Loucy (cell line): ENCODE measurements around the gene GRK3.

ENCODE experiments used
- H2AFZ ChIP-seq: fragments of 200-600 bp; sonication (generic); 2 replicates; pipeline ENCODE4 v1.6.0; 2016; ENCODE audit warnings: antibody characterized with exemption, mild to moderate bottlenecking, low read length, moderate library complexity
- H3F3A ChIP-seq: fragments of 200-600 bp; 2 replicates; pipeline ENCODE4 v1.6.0; 2016; ENCODE audit warnings: antibody characterized with exemption, low read depth, mild to moderate bottlenecking
- H3K27me3 ChIP-seq: fragments of 200-600 bp; sonication (generic); 2 replicates; pipeline ENCODE4 v1.6.1; 2014; ENCODE audit warnings: low read length, mild to moderate bottlenecking; ENCODE audit not compliant: insufficient read depth, poor library complexity, severe bottlenecking
- H3K36me3 ChIP-seq: fragments of 200-600 bp; sonication (generic); 2 replicates; pipeline ENCODE4 v1.6.1; 2016; ENCODE audit warnings: low read length; ENCODE audit not compliant: insufficient read depth
- H3K4me1 ChIP-seq: fragments of 200-600 bp; sonication (generic); 2 replicates; pipeline ENCODE4 v1.5.1; 2014; ENCODE audit warnings: low read length, mild to moderate bottlenecking; ENCODE audit not compliant: insufficient read depth, poor library complexity, severe bottlenecking
- H3K4me2 ChIP-seq: fragments of 200-600 bp; sonication (generic); 2 replicates; pipeline ENCODE4 v1.6.0; 2014; ENCODE audit warnings: antibody characterized with exemption, low read length, low read depth, mild to moderate bottlenecking; ENCODE audit not compliant: poor library complexity, severe bottlenecking
- H3K4me3 ChIP-seq: fragments of 200-600 bp; sonication (generic); 2 replicates; pipeline ENCODE4 v1.5.1; 2014; ENCODE audit warnings: low read length, mild to moderate bottlenecking, mixed read lengths; ENCODE audit not compliant: poor library complexity, severe bottlenecking
- H3K79me2 ChIP-seq: fragments of 200-600 bp; sonication (generic); 2 replicates; pipeline ENCODE4 v1.6.1; 2014; ENCODE audit warnings: low read length; ENCODE audit not compliant: insufficient read depth
- H3K9ac ChIP-seq: fragments of 200-600 bp; sonication (generic); 2 replicates; pipeline ENCODE4 v1.6.0; 2014; ENCODE audit warnings: mild to moderate bottlenecking, low read depth, low read length, moderate library complexity; ENCODE audit not compliant: poor library complexity, severe bottlenecking
- H3K9me2 ChIP-seq: fragments of 200-600 bp; sonication (generic); replicated peaks from 2 replicates; pipeline ENCODE4 v1.6.1; 2016; ENCODE audit warnings: low read depth, low read length, mixed read lengths
- H3K9me3 ChIP-seq: fragments of 200-600 bp; sonication (generic); 2 replicates; pipeline ENCODE4 v1.6.1; 2014; ENCODE audit warnings: mild to moderate bottlenecking, antibody characterized with exemption, low read length, low read depth; ENCODE audit not compliant: insufficient read depth
- H4K20me1 ChIP-seq: fragments of 200-600 bp; sonication (generic); 2 replicates; pipeline ENCODE4 v1.6.0; 2014; ENCODE audit warnings: antibody characterized with exemption, low read length, mild to moderate bottlenecking; ENCODE audit not compliant: insufficient read depth, poor library complexity, severe bottlenecking
- CTCF ChIP-seq: fragments of 200-600 bp; sonication (generic); conservative IDR thresholded peaks from 2 replicates; pipeline ENCODE4 v1.5.1; 2014; ENCODE audit warnings: mild to moderate bottlenecking, antibody characterized with exemption, low read length
- EZH2phosphoT487 ChIP-seq: fragments of 200-600 bp; IDR thresholded peaks from 2 replicates; pipeline ENCODE4 v1.6.1; 2018; ENCODE audit warnings: antibody characterized with exemption, mild to moderate bottlenecking, moderate library complexity, borderline replicate concordance

The GRK3 gene

GRCh38 chr22:25645964-25646363 lies 81.5 kb downstream of the GRK3 start:
- TF ChIP-seq EZH2phosphoT487 (no peak), CTCF (no peak)

GRCh38 chr22:25650833-25651232 lies 86.4 kb downstream of the GRK3 start:
- peaks cover 88% of the 10 kb centered on the region for H3K79me2 ChIP-seq
- H3K9me2 ChIP-seq: no peaks in the 10 kb centered on the region
- no peak overlapping the region for H2AFZ ChIP-seq
- no peak overlapping the region for H3K4me3 ChIP-seq
- H3F3A ChIP-seq: no peaks in the 10 kb centered on the region
- peaks cover 66% of the 10 kb centered on the region; the same call in 1 of the 2 replicates for H3K36me3 ChIP-seq
- H3K9ac ChIP-seq: no peak overlapping the region
- peaks cover 11% of the 10 kb centered on the region for H3K4me1 ChIP-seq
- H3K27me3 ChIP-seq: no peaks in the 10 kb centered on the region
- peaks cover 59% of the 10 kb centered on the region for H4K20me1 ChIP-seq
- no peak for TF ChIP-seq CTCF
- TF ChIP-seq EZH2phosphoT487: no peak
- no peak overlapping the region for H3K4me2 ChIP-seq
- no peaks in the 10 kb centered on the region for H3K9me3 ChIP-seq

More at GRCh38 chr22:25645964-25646363, 81.5 kb downstream of the GRK3 start:
- no peaks in the 10 kb centered on the region for H3F3A ChIP-seq
- no peak overlapping the region for H3K9ac ChIP-seq
- H3K4me3 ChIP-seq: no peak overlapping the region
- H3K4me2 ChIP-seq: no peak overlapping the region
- H3K9me3 ChIP-seq: no peaks in the 10 kb centered on the region
- H3K4me1 ChIP-seq: peaks cover 17% of the 10 kb centered on the region
- no peak overlapping the region for H2AFZ ChIP-seq
- peaks cover 92% of the 10 kb centered on the region for H3K79me2 ChIP-seq
- no peaks in the 10 kb centered on the region for H3K9me2 ChIP-seq
- peaks cover 61% of the 10 kb centered on the region for H4K20me1 ChIP-seq
- H3K27me3 ChIP-seq: no peaks in the 10 kb centered on the region
- peaks cover 63% of the 10 kb centered on the region; the same call in 1 of the 2 replicates for H3K36me3 ChIP-seq

- Histone ChIP-seq H2AFZ (no peak overlapping the region), H3K4me3 (no peak overlapping the region), H3K4me1 (peaks cover 14% of the 10 kb centered on the region), H4K20me1 (peaks cover 60% of the 10 kb centered on the region), H3K4me2 (no peak overlapping the region), H3K27me3 (no peaks in the 10 kb centered on the region), H3K9me2 (no peaks in the 10 kb centered on the region), H3F3A (no peaks in the 10 kb centered on the region), H3K9me3 (no peaks in the 10 kb centered on the region), H3K36me3 (peaks cover 67% of the 10 kb centered on the region; the same call in 1 of the 2 replicates), H3K9ac (no peak overlapping the region), H3K79me2 (peaks cover 87% of the 10 kb centered on the region)
- TF ChIP-seq EZH2phosphoT487: no peak
- TF ChIP-seq CTCF: no peak
These were observed 87.0 kb downstream of the GRK3 start for GRCh38 chr22:25651332-25652085.
